Stimulated activated CD4-positive, alpha-beta T cell treated with anti-CD3 and anti-CD28 coated beads, Interleukin-2, amount 100 ng/mL, for 24 hours (primary cell): ENCODE results near the gene ZBTB20.

Experiments
- DNase-seq, 2 donors: peaks; one replicate each; pipeline ENCODE4 v3.0.0-alpha.2; 2020

ZBTB20 gene

DNA sequence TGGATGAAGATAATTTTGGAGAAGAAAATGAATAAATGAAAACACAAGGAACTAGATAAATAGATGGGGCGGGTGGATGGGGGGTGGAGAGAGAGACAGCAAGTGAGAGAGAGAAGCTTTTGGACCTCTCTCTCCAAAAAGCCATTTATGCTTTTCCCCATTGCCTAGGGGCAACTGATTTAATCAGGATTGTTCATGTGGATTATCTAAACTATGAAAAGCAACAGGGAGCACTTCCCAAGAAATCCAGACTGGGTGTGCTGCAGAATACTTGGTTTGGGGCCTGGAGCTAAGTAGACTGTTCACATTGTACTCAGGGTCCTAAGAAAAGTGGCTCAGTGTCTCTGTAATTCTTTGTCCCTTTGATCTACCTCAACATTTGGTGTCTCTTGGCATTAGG, 486.3 kb downstream of the ZBTB20 start:
- DNase-seq: no peak

DNA sequence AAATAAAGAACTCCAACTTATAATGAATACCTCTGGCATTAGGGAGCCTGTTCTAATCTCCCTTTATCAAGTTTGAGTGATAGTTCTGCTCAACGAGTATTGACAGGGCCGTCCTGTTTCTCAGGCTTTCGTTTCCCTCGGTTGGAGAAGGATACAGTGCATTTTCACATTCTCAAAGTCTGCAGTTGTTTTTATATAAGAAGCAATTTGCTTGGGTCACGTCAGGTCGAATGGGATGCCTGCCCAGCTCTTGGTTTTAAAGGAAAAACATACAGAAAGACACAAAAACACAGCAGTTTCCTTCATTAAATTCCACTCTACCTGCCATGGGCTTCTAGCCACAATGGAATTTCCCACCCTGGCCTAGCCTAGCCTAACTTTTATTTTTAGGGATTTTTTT, 487.0 kb downstream of the ZBTB20 start:
- no peak for DNase-seq

- no peak for DNase-seq
Measured at GRCh38 chr3:114659109-114660061, 487.7 kb downstream of the ZBTB20 start.

- no peak for DNase-seq
Measured at GRCh38 chr3:114651555-114651954, 495.5 kb downstream of the ZBTB20 start.

DNA sequence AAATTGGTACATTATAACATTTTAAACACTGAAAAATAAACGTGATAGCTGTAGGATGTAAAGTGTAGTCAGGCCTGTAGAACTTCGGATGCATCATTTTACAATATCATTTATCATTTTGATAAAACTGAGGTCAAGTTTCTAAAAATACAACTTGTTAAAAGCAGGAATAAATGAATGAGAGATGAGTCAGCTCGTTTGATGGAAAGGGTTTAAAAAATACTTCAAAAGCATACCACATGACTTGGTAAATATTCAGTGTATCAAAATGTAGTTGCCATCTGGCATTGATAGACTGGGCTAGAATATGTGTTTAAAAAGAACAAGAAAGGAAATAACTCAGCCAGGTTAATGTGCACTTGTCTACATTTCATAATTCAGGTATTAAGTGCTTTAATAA, 496.3 kb downstream of the ZBTB20 start:
- DNase-seq: no peak

DNA sequence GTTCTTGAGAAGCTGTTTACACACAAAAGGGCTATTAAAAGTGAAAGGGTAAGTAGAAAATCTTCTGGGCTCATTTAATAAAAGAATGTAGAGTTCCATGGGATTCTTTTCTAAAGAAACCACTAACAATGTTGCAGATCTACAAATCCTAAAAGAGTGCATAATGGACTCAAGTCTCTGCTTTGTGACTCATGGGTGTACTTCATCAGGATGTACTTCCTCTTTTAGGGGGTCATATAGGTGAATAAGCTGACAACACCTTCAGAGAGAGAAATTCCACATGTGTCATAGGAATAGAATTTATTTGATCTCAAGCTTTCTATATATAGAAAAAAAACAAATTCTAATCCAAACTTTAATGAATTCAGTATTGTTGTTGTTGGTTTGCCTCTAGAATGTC, 497.8 kb downstream of the ZBTB20 start:
- no peak for DNase-seq

DNA sequence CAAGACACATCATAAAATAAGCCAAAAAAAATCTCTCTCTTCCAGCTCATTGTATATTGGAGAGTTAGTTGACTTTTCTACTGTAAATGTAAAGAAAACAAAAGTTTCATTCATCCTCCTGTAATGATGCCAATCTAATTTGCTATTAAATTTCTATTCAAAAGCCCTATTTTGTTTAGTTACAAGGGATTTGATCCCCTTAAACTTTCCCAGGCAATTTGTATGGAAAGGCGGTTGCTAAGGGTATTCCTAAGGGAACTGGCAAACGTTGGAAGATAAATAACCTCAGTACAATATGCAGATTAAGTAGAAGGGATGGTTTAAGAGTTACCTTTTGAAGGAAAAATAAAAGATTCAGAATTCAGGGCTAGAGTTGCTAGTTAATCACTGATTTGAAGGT, 500.6 kb downstream of the ZBTB20 start:
- DNase-seq: no peak

DNA sequence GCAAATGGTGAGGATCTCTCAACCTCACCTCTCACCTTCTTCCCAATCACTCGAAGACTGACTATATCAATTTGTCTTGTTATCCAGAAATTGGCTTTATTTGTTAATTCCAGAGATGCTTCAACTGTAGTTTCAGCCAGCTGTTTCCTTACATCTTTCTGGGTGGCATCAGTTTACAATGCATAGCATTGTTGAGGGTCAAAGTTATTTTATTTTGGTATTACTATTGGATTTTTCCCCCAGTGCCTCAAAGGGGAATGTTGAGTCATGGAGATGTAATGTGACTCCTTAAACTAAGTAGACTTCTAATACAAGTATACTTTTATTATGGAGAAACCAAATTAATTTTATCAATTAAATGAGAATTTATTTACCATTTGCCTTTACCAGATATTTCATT, 501.7 kb downstream of the ZBTB20 start:
- no peak for DNase-seq

DNA sequence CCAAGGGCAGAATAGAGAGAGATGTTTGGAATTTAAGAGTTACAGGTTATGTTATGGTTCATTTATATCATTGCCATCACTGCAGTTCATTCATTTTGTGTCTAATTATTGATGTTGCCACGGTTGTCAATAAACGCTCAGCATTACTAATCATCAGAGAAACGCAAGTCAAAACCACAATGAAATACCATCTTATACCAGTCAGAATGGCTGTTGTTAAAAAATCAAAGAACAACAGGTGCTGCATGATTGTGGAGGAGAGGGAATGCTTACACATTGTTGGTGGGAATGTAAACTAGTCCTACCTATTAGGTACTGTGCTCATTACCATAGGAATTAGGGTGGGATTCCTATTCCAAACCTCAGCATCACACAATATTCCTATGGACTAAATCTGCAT, 502.7 kb downstream of the ZBTB20 start:
- DNase-seq: no peak

GRCh38 chr3:114642951-114643741, 503.9 kb downstream of the ZBTB20 start:
- DNase-seq: no peak

DNA sequence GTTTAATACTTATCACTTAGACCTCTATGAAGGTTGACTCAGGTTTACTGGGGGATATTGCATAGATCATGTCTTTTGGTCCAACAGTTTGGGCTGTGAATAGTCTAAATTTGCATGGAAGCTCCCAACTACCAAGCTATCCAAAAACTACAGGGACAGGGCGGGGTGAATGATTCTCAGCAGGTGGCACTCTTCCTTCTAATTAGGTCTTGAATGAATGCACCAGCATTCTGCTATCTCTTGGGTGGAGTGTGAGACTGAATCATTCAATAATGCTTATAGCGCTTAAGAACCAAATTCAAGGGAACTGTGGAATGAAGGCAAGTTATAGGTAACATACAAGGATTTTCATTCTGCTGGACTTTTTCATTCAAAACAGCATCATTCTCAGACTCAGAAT, 507.0 kb downstream of the ZBTB20 start:
- no peak for DNase-seq

DNA sequence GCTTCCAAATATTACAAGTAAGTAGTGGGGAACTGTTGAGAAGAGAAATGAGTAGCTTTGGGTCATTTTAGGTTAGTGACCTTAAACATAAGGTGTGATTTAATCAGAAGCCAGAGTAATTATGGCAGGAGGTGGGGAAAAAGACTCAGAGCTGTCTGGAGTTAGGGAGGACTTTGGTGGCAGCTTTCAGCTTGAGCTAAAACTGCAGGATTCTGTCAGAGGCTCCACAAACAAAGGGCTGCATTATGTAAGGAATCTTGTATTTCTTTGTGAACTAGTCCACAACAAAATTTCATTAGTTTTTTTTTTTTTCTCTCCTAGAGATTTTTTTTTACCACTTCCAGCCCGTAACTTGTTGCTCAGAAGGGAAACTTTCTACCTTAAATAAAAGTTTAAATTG, 507.9 kb downstream of the ZBTB20 start:
- DNase-seq: no peak

GRCh38 chr3:114635878-114636277, 511.2 kb downstream of the ZBTB20 start:
- DNase-seq: no peak

DNA sequence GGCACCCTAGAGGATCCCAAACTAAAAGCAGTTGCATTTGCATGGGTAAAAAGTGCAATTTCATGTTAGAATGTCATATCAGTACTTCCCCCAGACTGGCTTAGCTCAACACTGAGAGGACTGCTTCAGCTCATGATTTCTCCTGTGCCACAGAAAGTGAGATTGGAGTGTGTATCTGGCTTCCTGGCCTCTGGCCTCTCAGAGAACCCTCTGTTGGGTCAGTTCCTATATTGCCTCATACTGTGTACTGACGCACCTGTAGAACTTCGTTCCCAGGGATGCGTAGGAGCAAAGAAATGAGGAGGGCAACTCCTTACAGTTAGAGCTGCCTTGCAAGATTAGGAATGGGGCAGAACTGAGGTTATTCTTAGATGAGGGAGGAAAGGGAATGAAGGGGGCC, 512.5 kb downstream of the ZBTB20 start:
- DNase-seq: no peak

DNA sequence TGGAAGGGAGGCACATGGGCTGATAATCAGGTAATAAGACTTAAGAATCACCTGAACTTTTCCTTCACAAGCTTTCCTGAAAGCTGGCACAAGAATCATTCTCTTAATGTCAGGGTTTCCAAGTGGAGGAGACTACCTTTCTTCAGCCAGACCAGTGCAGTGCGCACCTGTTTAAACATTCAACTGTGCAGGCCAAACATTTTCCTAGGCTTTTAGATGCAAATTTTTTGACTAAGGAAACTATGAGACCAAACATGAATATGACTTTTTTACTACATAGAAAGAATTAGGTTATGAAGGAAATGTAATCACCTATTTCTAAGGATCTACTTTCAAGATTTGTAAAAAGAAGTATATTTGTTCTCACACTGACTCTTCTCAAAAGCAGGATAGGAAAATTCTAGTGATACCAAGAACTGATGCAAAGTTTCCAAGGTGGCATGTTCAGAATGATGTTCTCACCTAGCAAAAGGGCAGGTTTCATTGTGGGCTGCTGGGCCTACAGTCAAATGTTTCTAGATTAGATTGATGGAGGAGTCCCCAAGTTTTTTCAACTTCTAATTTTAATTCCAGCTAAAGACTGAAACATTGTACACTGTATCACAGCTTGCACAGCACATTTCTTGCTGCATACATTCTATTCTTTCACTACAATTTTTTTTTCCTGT, 514.2 kb downstream of the ZBTB20 start:
- peak; percentile 20 to 25 for DNase-seq

GRCh38 chr3:114627770-114628169, 519.3 kb downstream of the ZBTB20 start:
- DNase-seq: no peak

- DNase-seq: no peak
Measured at GRCh38 chr3:114626751-114627150, 520.3 kb downstream of the ZBTB20 start.

DNA sequence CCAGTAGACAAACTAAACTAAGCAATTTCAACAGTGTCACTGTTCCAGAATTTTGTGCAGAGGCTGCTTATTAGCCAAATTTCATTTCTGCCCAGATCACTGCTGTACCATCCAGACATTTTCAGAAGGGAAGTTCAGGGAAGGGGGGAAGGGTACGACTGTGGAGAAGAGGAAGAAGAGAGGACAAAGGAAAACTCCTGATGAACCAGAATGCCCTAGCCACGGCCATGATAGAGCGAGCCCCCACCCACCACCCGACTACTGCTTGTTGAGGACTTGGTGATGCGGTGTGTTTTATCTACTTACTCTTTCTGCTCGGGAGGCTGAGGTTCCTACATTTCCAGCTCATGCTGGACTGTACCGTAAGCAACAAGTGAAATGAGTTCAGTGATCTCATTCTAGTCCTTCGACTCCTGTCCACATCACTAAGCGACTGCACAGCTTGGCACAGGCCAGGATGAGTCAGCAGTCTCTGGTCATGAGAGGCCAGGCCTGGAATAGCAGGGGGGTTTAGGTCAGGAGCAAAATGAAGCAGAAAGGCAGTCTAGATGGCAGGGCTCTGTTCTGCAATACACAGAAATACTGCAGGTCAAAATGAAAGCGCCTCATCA, 522.4 kb downstream of the ZBTB20 start:
- no peak for DNase-seq

DNA sequence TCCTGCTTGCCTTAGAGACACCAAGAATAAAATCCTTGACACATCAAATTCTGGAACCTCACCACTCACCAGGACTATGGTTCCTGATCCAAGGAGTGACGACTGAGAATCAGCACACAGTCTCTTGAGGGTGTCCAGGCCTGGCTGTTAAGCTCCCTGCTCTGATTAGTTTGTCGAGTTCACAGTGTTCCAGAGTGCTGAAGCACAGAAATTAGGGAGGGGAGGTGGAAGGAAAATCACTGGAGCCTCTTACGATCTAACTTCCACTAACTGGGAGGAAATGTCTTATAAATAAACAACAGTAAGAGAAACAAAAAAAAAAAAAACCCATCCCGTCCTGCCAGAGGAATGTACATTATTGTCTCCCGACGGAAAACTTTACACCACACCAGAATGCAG, 523.0 kb downstream of the ZBTB20 start:
- no peak for DNase-seq

DNA sequence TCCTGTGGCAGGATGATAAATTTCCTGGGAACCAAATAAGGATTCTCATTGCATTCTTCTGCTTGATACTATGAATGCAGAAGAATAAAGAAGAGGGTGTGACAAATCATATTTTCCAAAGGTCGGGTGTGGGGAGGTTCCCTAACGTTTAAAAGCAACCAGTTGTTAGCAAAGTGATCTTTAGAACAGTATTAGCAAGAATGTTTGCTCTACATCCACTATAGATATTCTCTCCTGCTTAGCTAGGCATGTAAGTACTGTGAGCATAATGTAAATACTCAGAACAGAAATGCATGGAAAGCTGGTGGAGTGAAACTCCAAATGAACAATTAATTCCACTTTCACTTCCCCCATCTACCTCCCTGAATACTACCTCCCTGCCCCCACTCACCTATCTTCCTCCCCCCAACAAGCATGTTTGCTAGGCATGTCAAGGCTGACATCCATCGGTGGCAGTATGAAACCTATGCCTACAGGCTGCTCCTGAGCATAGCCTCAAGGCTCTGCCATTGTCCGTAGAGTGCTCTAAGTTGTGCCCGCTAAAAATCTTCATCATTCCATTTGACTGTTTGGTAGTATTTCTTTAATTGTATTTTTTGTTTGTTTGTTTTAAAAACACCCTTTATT, 523.6 kb downstream of the ZBTB20 start:
- DNase-seq: no peak

DNA sequence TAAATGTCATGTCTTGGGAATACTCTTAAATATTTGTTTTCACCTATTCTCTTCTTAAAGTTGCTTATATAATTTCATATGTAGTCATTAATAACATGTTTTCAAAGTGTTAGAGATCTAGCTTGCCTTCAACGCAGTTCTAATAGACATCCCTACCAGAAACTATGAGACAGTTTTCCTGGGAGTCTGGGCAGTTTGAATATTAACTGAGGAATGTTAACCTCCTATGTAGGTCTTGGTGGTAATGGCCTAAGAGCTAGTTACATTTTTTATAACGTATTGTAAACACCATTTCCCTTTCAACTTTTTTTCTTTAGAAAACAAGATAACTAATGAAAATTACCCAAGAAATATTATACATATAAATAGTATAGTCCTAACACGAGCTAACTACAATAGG, 525.1 kb downstream of the ZBTB20 start:
- no peak for DNase-seq

DNA sequence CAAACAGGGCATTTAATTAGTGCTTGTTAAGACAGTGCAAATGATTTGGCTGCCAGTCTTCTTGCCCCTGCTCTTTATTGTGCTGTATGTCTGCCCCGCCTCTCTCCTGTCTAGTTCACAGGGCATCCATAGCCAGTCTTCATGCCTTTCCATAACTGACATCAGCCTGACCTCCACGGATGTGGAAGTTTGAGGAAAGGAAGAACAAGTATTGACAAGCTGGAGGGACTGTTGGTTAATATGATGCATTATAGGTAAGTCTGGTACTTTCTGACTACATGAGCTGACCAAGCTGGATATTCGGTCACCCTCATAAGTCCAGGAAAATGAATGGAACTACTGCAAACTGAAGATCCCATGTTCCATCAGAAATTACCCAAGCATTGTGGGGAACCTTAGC, 527.3 kb downstream of the ZBTB20 start:
- DNase-seq: no peak
